GM10266 (cell line): ENCODE results near the gene C19orf67.

ENCODE experiments used
- DNase-seq: peaks from one replicate; pipeline ENCODE4 v3.0.0; 2012; ENCODE audit errors: extremely low spot score
- TF ChIP-seq, protein P1 (sequence below): IDR thresholded peaks from 2 replicates; pipeline ENCODE4 v1.5.1; 2012; ENCODE audit warnings: mild to moderate bottlenecking, low read depth; ENCODE audit not compliant: control insufficient read depth, insufficient read depth; ENCODE audit errors: missing control alignments

C19orf67 gene

DNA sequence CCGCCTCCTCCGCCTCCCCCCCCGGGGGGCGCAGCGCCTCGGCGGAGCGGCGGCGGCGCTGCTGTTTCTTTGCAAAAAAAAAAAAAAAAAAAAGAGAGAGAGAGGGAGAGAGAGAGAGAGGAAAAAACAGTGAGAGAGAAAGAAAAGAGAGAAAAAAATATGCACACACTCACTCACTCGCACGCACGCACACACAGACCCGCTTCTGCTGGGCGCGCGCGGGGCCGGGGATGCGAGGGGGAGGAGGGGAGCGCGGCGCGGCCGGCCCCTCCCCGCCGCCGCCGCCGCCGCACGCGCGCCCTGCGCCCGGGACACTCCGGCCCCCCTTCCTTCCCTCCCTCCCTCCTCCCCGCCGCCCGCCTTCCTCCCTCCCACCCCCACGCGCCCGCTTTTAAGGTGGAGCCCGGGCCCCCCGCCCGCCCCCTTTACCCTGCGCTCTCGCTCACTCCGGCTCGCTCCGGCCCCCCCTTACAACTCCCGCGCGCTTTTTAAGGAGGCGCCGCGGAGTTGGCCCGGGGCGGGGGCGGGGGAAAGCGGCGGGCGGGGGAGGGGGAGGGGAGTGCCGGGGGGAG lies 5.0 kb upstream of the C19orf67 start, which contains the start of gene SAMD1:
Gene SAMD1 (minus strand): TSS at position 243 of the 572 bp plus-strand sequence.
- TF ChIP-seq, protein P1, sequence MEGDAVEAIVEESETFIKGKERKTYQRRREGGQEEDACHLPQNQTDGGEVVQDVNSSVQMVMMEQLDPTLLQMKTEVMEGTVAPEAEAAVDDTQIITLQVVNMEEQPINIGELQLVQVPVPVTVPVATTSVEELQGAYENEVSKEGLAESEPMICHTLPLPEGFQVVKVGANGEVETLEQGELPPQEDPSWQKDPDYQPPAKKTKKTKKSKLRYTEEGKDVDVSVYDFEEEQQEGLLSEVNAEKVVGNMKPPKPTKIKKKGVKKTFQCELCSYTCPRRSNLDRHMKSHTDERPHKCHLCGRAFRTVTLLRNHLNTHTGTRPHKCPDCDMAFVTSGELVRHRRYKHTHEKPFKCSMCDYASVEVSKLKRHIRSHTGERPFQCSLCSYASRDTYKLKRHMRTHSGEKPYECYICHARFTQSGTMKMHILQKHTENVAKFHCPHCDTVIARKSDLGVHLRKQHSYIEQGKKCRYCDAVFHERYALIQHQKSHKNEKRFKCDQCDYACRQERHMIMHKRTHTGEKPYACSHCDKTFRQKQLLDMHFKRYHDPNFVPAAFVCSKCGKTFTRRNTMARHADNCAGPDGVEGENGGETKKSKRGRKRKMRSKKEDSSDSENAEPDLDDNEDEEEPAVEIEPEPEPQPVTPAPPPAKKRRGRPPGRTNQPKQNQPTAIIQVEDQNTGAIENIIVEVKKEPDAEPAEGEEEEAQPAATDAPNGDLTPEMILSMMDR: no peak
- DNase-seq: peak; percentile 96

DNA sequence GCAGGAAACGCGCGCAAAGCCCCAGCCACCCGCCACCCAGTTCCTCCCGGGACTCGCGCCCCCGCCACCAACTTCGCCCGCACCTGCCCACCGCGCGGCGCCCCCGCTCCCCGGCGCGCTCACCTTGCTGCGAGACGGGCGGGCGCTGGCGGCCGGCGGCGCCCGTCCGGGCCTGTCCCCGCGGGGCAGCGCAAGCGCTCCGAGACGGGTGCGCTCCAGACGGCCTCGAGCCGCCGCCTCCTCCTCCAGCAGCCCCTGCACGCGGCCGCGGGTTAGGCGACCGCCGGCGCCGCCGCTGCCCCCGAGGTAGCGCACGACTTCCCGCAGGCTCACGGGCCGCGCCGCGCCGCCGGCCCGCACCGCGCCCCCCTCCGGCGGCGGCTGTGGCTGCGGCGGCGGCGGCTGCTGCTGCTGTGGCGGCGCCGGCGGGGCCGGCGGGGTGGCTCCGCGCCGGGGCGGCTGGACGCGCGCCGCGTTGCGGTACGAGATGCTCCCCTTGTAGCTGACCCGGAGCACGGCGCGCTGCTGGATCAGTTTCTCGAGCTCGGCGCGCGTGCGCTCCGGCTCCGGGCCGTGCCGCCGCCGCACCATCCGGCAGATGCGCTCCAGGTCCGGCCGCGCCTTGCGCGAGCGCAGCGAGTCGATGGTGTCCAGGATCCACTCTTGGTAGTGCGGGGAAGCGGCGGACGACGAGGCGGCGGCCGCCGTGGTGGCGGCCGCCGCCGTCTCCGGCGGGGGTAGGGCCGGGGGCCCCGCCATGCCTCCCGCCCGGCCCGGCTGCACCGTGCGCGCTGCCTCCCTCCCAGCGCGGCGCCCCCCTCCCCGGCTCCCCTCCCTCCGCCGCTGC lies 4.3 kb upstream of the C19orf67 start:
- TF ChIP-seq, protein P1: peak; percentile 29
- no peak for DNase-seq

DNA sequence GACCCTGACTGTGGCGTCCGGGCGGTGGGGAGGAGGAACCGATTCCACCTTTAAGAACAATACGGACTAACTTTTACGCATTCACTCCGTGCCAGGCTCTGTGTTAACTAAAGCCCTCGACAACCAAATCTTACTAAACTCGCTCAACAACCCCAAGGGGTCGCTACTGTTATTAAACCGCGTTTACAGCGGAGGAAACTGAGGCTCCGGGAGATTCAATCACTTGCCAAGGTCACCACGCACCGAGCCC lies 3.8 kb upstream of the C19orf67 start:
- TF ChIP-seq, protein P1: no peak

DNA sequence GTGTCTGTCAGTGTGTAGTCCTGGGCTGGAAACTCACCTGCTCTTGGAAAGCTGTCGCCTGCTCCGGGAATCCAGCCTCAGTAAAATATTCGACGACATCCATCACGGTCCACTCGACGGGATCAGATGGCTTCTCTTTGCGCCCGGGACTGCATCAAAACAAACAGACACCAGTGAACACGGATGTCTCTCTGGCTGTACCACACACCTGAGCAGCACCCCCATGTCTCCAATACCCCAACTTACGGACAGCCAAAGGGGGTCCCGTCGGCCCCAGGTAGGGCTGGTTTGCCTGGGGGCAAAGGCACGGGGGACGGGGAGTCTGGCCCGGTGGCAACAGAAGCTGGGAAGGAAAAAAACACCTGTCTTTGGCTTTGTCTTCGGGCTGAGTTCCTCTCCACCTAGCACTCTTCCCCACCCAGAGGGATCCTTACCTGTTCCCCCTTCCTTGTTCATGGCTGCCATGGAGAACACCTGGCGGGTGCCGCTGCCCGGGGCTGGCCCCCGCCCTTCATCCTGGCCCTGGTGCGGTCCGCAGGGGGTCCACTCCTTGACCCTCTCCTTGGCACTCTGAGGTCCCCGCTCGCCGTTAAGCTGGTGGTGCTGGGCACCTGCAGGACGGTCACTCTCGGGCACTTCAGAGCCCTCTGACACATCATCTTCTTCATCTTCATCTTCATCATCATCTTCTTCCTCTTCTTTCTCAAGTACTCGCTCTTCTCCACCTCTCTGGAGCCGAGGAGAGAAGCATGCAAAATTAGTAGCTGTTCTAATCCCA lies 3.2 kb upstream of the C19orf67 start:
- DNase-seq: no peak
- TF ChIP-seq, protein P1: no peak

More for the DNA sequence above, 3.8 kb upstream of the C19orf67 start:
- no peak for DNase-seq

DNA sequence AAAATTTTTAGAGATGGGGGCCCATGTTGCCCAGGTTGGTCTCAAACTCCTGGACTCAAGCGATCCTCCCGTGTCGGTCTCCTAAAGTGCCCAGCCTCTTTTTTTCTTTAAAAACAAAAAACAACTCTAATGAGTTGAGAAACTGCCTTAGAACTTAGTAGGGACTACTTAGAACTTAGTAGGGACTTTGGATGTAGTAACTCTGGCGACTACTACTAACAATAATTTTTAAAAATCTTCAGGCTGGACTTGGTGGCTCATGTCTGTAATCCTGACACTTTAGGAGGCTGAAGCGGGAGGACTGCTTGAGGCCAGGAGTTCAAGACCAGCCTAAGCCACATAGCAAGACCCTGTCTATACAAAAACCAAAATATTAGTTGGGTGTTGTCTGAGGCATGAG lies 515 bp upstream of the C19orf67 start:
- DNase-seq: no peak
- TF ChIP-seq, protein P1: no peak

DNA sequence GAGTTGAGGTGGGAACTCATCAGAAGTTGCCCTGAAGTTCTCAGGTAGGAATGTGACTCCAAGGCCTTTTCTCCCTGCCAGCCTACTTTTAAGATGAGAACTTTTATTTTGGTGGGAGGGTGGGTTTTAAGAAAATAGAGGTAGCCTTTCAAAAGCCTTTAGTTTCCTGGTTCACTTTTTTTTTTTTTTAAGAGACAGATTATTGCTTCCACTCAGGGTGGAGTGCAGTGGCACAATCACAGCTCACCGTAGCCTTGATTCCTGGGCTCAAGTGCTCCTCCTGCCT lies 3.0 kb downstream of the C19orf67 start:
- DNase-seq: no peak
- TF ChIP-seq, protein P1: no peak
